ENCODE results near the gene F8. TPM values are rescaled to one million over a fixed set of nuclear protein-coding genes. Genes with fewer than 3 reads are reported as not detected.
A peak's percentile ranks its signal among the peaks of the same experiment; 100 is the strongest.

The F8 gene
- total and polyA plus RNA-seq, 9 of the 15 experiments (the other 6 are each of a cell fraction or from before 2014, with no cell fraction given), result 0.41 to 3.8 (median 0.91) TPM

DNA sequence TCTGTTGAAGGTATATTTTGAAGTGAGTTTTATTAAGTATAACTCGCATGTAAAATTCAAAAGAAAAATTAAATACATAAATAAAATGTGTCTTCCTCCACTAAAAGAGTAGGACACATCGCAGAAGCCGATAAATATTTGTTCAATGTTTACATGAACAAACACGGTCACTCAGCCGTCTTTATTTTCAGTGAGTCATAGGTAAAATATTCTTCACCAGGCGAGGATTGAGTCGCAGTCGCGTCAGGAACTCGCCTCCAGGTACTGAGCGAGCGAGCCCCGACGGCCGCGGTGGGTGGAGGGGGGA lies 3.9 kb upstream of the F8 start (continued):
- TF ChIP-seq C11orf30 (IDR thresholded peaks at IDR 0.05; ENCODE audit: low read depth) (no peak), CREM (IDR thresholded peaks at IDR 0.05; ENCODE audit: low read depth) (no peak), COPS2 (conservative IDR thresholded peaks at IDR 0.05) (no peak), FOSL1 (tag; conservative IDR thresholded peaks at IDR 0.05) (peak; percentile 85), E2F3 (CRISPR knock-in tag; IDR thresholded peaks at IDR 0.05) (no peak), SOX6 (IDR thresholded peaks at IDR 0.05) (no peak), ZNF12 (CRISPR knock-in tag; IDR thresholded peaks at IDR 0.05) (no peak), LEF1 (IDR thresholded peaks at IDR 0.05) (no peak), GATA2 (CRISPR knock-in tag; IDR thresholded peaks at IDR 0.05) (no peak), RBM17 (IDR thresholded peaks at IDR 0.05; ENCODE audit: borderline replicate concordance, low read depth, low read length) (no peak), SRSF7 (optimal IDR thresholded peaks at IDR 0.05; ENCODE audit: low read depth, low read length) (no peak), NR2F6 (CRISPR knock-in tag; IDR thresholded peaks at IDR 0.05) (no peak)
- TF ChIP-seq, protein P1, sequence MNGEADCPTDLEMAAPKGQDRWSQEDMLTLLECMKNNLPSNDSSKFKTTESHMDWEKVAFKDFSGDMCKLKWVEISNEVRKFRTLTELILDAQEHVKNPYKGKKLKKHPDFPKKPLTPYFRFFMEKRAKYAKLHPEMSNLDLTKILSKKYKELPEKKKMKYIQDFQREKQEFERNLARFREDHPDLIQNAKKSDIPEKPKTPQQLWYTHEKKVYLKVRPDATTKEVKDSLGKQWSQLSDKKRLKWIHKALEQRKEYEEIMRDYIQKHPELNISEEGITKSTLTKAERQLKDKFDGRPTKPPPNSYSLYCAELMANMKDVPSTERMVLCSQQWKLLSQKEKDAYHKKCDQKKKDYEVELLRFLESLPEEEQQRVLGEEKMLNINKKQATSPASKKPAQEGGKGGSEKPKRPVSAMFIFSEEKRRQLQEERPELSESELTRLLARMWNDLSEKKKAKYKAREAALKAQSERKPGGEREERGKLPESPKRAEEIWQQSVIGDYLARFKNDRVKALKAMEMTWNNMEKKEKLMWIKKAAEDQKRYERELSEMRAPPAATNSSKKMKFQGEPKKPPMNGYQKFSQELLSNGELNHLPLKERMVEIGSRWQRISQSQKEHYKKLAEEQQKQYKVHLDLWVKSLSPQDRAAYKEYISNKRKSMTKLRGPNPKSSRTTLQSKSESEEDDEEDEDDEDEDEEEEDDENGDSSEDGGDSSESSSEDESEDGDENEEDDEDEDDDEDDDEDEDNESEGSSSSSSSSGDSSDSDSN (IDR thresholded peaks at IDR 0.05; ENCODE audit: borderline replicate concordance in 1 of 2, low read depth in 2 of 2, low read length in 2 of 2), result no peak
- TF ChIP-seq, protein P2, sequence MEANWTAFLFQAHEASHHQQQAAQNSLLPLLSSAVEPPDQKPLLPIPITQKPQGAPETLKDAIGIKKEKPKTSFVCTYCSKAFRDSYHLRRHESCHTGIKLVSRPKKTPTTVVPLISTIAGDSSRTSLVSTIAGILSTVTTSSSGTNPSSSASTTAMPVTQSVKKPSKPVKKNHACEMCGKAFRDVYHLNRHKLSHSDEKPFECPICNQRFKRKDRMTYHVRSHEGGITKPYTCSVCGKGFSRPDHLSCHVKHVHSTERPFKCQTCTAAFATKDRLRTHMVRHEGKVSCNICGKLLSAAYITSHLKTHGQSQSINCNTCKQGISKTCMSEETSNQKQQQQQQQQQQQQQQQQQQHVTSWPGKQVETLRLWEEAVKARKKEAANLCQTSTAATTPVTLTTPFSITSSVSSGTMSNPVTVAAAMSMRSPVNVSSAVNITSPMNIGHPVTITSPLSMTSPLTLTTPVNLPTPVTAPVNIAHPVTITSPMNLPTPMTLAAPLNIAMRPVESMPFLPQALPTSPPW (CRISPR knock-in tag; IDR thresholded peaks at IDR 0.05), result no peak
- TF ChIP-seq, protein P3, sequence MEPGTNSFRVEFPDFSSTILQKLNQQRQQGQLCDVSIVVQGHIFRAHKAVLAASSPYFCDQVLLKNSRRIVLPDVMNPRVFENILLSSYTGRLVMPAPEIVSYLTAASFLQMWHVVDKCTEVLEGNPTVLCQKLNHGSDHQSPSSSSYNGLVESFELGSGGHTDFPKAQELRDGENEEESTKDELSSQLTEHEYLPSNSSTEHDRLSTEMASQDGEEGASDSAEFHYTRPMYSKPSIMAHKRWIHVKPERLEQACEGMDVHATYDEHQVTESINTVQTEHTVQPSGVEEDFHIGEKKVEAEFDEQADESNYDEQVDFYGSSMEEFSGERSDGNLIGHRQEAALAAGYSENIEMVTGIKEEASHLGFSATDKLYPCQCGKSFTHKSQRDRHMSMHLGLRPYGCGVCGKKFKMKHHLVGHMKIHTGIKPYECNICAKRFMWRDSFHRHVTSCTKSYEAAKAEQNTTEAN (CRISPR knock-in tag; IDR thresholded peaks at IDR 0.05), result no peak
- TF ChIP-seq, protein P4, sequence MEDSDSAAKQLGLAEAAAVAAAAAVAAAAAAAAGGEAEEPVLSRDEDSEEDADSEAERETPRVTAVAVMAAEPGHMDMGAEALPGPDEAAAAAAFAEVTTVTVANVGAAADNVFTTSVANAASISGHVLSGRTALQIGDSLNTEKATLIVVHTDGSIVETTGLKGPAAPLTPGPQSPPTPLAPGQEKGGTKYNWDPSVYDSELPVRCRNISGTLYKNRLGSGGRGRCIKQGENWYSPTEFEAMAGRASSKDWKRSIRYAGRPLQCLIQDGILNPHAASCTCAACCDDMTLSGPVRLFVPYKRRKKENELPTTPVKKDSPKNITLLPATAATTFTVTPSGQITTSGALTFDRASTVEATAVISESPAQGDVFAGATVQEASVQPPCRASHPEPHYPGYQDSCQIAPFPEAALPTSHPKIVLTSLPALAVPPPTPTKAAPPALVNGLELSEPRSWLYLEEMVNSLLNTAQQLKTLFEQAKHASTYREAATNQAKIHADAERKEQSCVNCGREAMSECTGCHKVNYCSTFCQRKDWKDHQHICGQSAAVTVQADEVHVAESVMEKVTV (CRISPR knock-in tag; IDR thresholded peaks at IDR 0.05), result no peak
- TF ChIP-seq, protein P5, sequence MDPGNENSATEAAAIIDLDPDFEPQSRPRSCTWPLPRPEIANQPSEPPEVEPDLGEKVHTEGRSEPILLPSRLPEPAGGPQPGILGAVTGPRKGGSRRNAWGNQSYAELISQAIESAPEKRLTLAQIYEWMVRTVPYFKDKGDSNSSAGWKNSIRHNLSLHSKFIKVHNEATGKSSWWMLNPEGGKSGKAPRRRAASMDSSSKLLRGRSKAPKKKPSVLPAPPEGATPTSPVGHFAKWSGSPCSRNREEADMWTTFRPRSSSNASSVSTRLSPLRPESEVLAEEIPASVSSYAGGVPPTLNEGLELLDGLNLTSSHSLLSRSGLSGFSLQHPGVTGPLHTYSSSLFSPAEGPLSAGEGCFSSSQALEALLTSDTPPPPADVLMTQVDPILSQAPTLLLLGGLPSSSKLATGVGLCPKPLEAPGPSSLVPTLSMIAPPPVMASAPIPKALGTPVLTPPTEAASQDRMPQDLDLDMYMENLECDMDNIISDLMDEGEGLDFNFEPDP (CRISPR knock-in tag; IDR thresholded peaks at IDR 0.05), result no peak
- TF ChIP-seq, protein P6, sequence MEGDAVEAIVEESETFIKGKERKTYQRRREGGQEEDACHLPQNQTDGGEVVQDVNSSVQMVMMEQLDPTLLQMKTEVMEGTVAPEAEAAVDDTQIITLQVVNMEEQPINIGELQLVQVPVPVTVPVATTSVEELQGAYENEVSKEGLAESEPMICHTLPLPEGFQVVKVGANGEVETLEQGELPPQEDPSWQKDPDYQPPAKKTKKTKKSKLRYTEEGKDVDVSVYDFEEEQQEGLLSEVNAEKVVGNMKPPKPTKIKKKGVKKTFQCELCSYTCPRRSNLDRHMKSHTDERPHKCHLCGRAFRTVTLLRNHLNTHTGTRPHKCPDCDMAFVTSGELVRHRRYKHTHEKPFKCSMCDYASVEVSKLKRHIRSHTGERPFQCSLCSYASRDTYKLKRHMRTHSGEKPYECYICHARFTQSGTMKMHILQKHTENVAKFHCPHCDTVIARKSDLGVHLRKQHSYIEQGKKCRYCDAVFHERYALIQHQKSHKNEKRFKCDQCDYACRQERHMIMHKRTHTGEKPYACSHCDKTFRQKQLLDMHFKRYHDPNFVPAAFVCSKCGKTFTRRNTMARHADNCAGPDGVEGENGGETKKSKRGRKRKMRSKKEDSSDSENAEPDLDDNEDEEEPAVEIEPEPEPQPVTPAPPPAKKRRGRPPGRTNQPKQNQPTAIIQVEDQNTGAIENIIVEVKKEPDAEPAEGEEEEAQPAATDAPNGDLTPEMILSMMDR (IDR thresholded peaks at IDR 0.05 in 2 of 3, conservative IDR thresholded peaks at IDR 0.05 in 1 of 3; ENCODE audit: insufficient read depth in 2 of 3, low read depth in 1 of 3, low read length in 3 of 3), result no peak
- TF ChIP-seq, protein P7, sequence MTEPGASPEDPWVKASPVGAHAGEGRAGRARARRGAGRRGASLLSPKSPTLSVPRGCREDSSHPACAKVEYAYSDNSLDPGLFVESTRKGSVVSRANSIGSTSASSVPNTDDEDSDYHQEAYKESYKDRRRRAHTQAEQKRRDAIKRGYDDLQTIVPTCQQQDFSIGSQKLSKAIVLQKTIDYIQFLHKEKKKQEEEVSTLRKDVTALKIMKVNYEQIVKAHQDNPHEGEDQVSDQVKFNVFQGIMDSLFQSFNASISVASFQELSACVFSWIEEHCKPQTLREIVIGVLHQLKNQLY (CRISPR knock-in tag; conservative IDR thresholded peaks at IDR 0.05), result no peak

All from K562 (cell line).